Subcutaneous adipose tissue (tissue), 4 donors: ENCODE measurements around the gene SAA4. TPM values are rescaled to one million over a fixed set of nuclear protein-coding genes. Genes with fewer than 3 reads are reported as not detected.

ENCODE experiments used
- small RNA-seq: library from RNA; depleted of rRNA; stranded (forward); fragments of <200 nt; gene quantifications from one replicate; pipeline ENCODE3, GENCODE V24; 2016
- total RNA-seq, 4 donors: library from RNA; depleted of rRNA; stranded (reverse); fragments of >200 nt; gene quantifications; one replicate each; pipeline ENCODE4 v1.1.0, GENCODE V29; 2016
- TF ChIP-seq, protein P1 (sequence below): fragments of 450-650 bp; IDR thresholded peaks from one replicate; pipeline ENCODE4 v1.5.1; 2016; ENCODE audit warnings: low read depth, mild to moderate bottlenecking, control low read depth, antibody characterized with exemption, moderate library complexity

Gene SAA4
- total RNA-seq, 4 donors from 2014 or later: 2.6 to 5.1 TPM; not detected in 2

DNA sequence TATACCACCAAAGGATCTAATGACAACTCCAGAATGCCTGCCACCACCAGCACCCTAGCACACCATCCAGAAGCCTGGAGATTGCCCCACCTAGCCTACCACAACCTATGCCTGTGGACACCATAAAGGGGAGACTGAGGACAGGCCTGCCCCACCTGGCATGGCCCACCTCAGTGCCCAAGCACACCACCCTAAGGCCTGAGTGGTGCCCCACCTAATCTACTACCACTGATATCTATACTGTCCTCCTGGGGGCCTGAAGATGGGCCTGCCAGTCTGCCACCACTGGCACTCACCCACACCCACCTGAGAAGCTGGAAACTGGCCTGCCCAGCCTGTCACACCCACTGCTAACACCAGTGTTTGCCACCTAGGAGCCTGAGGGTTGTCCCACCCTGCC is 31.8 kb downstream of the SAA4 start:
- TF ChIP-seq, protein P1, sequence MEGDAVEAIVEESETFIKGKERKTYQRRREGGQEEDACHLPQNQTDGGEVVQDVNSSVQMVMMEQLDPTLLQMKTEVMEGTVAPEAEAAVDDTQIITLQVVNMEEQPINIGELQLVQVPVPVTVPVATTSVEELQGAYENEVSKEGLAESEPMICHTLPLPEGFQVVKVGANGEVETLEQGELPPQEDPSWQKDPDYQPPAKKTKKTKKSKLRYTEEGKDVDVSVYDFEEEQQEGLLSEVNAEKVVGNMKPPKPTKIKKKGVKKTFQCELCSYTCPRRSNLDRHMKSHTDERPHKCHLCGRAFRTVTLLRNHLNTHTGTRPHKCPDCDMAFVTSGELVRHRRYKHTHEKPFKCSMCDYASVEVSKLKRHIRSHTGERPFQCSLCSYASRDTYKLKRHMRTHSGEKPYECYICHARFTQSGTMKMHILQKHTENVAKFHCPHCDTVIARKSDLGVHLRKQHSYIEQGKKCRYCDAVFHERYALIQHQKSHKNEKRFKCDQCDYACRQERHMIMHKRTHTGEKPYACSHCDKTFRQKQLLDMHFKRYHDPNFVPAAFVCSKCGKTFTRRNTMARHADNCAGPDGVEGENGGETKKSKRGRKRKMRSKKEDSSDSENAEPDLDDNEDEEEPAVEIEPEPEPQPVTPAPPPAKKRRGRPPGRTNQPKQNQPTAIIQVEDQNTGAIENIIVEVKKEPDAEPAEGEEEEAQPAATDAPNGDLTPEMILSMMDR: no peak

DNA sequence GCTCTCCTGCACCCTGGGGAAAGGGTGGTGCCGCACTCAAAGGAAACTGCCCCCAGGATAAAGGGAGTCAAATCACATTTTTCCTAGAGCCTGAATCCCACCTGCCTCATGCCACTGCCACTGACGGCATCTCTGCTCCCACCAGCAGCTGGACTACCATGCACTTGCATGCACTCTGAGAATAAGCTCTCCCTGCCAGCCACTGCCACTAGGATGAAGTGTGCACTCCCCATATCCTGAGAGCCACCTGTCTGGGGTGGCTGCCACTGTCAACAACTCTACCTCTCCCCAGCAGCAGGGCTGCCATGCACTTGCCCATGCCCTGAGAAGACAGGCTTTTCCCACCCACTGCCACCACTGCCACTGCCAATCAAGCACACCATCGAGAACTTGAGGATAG is 32.4 kb downstream of the SAA4 start:
- TF ChIP-seq, protein P1: no peak

DNA sequence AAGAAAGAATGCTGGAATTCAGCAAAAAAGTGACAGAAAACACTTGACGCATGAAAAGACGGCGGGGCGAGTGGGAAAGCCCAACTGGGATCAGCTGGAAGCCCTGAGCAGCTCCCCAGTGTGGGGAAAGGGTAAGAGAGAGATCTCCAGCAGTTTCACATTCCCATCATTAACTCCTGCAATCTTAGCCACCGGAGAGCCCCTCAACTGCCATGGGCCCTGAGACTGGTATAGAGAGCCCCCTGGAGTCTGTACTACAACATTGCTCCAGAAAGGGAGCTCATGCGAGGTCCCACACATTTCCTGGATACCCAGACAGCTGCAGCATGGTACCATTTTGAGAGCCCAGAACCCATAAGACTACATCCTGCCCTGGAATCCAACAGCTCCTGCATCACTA is 32.9 kb downstream of the SAA4 start:
- TF ChIP-seq, protein P1: no peak

DNA sequence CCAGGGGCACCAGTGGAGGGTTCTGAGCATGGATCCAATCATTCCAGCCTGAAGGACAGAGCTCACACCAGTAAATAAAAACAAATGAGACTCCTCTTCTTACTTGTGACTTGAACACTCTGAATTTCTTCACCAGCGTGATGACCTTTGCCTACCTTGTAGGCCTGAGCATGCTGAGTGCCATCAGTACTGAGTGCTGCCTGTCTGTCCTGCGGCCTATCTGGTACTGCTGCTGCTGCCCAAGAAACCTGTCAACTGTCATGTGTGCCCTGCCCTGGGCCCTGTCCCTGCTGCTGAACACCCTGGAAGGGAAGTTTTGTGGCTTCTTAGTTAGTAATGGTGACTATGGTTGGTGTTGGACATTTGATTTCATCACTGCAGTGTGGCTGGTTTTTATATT is 40.1 kb downstream of the SAA4 start:
- TF ChIP-seq, protein P1: no peak

DNA sequence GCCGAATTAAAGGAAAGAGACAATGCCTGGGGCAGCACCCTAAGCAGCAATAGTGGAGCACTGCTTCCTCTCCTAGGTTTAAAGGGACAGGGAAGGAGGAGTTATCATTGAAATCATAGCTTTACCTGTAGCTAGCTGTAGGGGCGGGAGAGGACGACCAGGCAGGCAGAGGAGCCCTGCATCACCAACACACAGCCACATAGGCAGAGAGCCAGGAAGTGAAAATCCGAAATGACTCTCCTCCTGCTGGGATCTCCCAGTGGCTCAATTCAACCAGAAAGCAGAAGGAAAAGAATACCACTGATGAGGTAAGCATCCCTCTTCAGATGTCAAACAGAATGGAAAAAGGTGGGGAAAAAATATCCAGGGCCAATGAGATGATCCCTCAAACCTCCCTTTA is 43.6 kb downstream of the SAA4 start:
- TF ChIP-seq, protein P1: no peak

DNA sequence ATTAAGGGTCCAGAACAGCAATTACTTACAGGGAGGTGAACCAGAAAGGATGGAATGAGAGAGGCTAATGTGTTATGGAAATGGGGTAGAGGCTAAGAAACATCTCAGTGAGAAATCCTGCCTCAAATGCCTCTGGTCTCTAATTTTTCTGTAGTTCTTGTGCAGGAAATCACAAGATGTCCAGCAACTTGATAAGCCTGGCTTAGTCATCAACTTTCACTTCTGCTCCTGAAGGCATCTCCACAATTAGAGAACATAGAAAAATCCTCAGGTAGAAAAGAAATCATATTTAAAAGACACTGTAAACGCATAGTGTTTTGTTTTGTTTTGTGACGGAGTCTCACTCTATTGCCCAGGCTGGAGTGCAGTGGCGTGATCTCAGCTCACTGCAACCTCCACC is 45.2 kb downstream of the SAA4 start:
- TF ChIP-seq, protein P1: no peak

DNA sequence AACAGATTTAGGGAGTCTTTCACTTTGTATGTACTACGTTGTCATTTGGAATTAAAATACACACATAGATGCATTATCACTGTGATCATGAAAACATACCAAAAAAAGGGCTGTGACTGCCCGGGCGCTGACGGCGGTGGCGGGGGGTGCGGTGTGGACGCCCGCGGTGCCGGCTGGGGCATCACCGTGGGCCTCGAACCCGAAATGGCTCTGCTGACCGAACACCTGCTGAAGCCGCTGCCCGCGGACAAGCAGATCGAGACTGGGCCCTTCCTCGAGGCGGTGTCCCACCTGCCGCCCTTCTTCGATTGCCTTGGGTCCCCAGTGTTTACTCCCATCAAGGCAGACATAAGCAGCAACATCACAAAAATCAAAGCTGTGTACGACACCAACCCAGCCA is 47.8 kb downstream of the SAA4 start:
- TF ChIP-seq, protein P1: no peak

Small RNA genes lying within 50 kb of the gene (small RNA-seq; reads per million reads assigned to genes)
- not detected for gene RNA5SP333
- not detected for gene RNA5SP334

Other genes starting within 250 kb of the SAA4 start
- gene SERGEF, start 223.8 kb downstream of the SAA4 start, total RNA-seq: 10 to 100 TPM; 22.2 to 27.9 (median 26.1) TPM
- 1 to 10 TPM in 2 of 4 donors, under 1 TPM in 2; 0.17 to 1.6 (median 0.94) TPM for gene TPH1, start 190.5 kb downstream of the SAA4 start, total RNA-seq
- 10 to 100 TPM; 10.8 to 15.6 (median 13.3) TPM for gene SAAL1, start 130.7 kb downstream of the SAA4 start, total RNA-seq
- gene MRGPRX3, start 104.2 kb downstream of the SAA4 start, total RNA-seq: not detected
- gene MRGPRX4, start 64.0 kb downstream of the SAA4 start, total RNA-seq: not detected
- 100 to 1,000 TPM in 1 of 4 donors, 10 to 100 TPM in 2, 1 to 10 TPM in 1; 7.7 to 236 (median 71.9) TPM for gene SAA2, start 11.9 kb upstream of the SAA4 start, total RNA-seq
- 1,000 to 10,000 TPM in 1 of 4 donors, 100 to 1,000 TPM in 2, 10 to 100 TPM in 1; 72.0 to 1,133 (median 441) TPM for gene SAA1, start 29.5 kb upstream of the SAA4 start, total RNA-seq
- gene HPS5, start 85.3 kb upstream of the SAA4 start, total RNA-seq: 10 to 100 TPM; 17.1 to 35.1 (median 18.4) TPM
- 10 to 100 TPM; 50.7 to 80.4 (median 77.1) TPM for gene GTF2H1, start 85.8 kb upstream of the SAA4 start, total RNA-seq
- 100 to 1,000 TPM; 504 to 615 (median 514) TPM for gene LDHA, start 157.8 kb upstream of the SAA4 start, total RNA-seq
- gene LDHC, start 175.5 kb upstream of the SAA4 start, total RNA-seq: not detected
- not detected for gene LDHAL6A, start 219.1 kb upstream of the SAA4 start, total RNA-seq